ENCODE data around the gene VARS2. TPM values are rescaled to one million over a fixed set of nuclear protein-coding genes. Genes with fewer than 3 reads are reported as not detected.
"Not testable (repeated sequence)": the region's sequence is repeated elsewhere in the genome, so short reads cannot be mapped to it uniquely, and the experiment has no call there.

The VARS2 gene
- total and polyA plus RNA-seq, 10 donors, result 15.5 to 38.2 (median 28.2) TPM

DNA sequence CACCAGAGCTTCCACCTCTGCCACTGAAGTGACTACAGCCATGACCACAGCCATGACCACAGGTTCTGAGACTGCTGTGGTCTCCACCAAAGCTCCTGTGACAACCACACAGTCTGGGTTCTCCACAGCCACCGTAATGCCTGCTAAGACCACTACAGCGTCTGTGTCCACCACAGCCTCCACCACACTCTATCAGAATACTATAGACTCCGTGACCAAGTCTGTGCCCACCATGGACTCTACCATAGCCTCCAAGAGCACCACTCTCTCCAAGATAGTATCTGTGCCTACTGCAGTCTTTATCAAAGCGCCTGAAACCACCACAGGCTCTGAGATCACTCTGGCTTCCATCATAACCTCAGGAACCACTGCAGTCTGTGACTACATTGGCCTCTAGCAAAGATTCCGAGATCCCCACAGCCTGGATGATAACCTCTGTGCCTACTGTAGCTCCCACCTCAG lies 51.1 kb downstream of the VARS2 start:
- TF ChIP-seq POLR2AphosphoS5 (IDR thresholded peaks at IDR 0.05), result no peak
- TF ChIP-seq, protein P1, sequence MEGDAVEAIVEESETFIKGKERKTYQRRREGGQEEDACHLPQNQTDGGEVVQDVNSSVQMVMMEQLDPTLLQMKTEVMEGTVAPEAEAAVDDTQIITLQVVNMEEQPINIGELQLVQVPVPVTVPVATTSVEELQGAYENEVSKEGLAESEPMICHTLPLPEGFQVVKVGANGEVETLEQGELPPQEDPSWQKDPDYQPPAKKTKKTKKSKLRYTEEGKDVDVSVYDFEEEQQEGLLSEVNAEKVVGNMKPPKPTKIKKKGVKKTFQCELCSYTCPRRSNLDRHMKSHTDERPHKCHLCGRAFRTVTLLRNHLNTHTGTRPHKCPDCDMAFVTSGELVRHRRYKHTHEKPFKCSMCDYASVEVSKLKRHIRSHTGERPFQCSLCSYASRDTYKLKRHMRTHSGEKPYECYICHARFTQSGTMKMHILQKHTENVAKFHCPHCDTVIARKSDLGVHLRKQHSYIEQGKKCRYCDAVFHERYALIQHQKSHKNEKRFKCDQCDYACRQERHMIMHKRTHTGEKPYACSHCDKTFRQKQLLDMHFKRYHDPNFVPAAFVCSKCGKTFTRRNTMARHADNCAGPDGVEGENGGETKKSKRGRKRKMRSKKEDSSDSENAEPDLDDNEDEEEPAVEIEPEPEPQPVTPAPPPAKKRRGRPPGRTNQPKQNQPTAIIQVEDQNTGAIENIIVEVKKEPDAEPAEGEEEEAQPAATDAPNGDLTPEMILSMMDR (IDR thresholded peaks at IDR 0.05 in 8 of 11, conservative IDR thresholded peaks at IDR 0.05 in 3 of 11), result no peak
- no peak for TF ChIP-seq POLR2A (IDR thresholded peaks at IDR 0.05)
- intact Hi-C loops (cut with DNase I; ENCODE audit: low total_unique reads), result no loop called here
- WGBS, 5 donors, result 74 to 79% (median 78%) methylated on average over 5 of the region's 5 CpGs
- H3K27me3 ChIP-seq (replicated peaks in 1 of 7), result no peaks in the 10 kb centered on the region
- no peaks in the 10 kb centered on the region for H3K36me3 ChIP-seq
- H3K4me3 ChIP-seq, result no peak overlapping the region
- no peak overlapping the region for H3K27ac ChIP-seq
- no peak for DNase-seq
- no peaks in the 10 kb centered on the region for H3K4me1 ChIP-seq
- no peaks in the 10 kb centered on the region for H3K9me3 ChIP-seq

DNA sequence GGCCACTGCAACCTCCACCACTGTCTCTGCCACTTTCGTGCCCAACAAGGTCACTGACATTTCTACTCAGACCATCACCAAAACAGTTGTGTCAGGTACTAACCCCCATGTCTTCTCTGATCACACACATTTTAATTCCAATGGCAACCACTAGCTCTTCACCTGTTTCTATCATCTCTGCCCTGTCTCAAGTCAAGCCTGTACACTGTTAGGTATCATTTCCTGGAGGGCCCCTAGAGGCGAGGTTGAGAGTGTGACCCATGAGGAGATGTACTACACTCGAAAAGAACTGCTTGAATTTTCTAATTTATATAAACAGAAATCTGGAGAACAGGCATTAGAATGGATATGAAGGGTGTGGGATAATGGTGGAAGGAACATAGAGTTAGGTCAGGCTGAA lies 52.1 kb downstream of the VARS2 start:
- intact Hi-C loops (cut with DNase I; ENCODE audit: low total_unique reads), result no loop called here
- TF ChIP-seq POLR2A (IDR thresholded peaks at IDR 0.05) (no peak), POLR2AphosphoS5 (IDR thresholded peaks at IDR 0.05) (no peak)
- TF ChIP-seq, protein P1 (IDR thresholded peaks at IDR 0.05 in 8 of 11, conservative IDR thresholded peaks at IDR 0.05 in 3 of 11), result no peak
- Histone ChIP-seq H3K4me1 (no peaks in the 10 kb centered on the region), H3K27ac (no peak overlapping the region), H3K27me3 (replicated peaks in 1 of 7) (no peaks in the 10 kb centered on the region), H3K4me3 (no peak overlapping the region), H3K9me3 (no peaks in the 10 kb centered on the region), H3K36me3 (no peaks in the 10 kb centered on the region)
- 57 to 80% (median 60%) methylated on average over 3 of the region's 3 CpGs for WGBS, 5 donors
- no peak for DNase-seq

DNA sequence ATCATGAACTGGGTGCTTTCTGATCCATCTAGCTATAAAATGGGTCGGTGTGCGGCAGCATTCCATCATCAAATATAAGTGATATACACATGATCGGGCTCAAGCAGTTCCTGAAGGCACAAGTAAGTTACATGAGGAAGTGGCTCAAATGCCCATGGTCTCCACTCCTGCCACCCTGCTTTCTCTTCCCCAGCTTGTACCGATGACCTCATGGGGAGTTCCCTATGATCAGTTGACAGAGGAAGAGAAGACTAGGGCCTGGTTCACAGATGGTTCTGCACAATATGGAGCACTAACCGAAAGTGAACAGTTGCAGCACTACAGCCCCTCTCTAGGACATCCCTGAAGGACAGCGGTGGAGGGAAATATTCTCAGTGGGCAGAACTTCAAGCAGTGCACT lies 55.1 kb downstream of the VARS2 start:
- H3K4me1 ChIP-seq; DNase-seq; H3K27ac ChIP-seq; H3K36me3 ChIP-seq; H3K4me3 ChIP-seq; H3K9me3 ChIP-seq; H3K27me3 ChIP-seq (replicated peaks in 1 of 7); intact Hi-C loops (cut with DNase I; ENCODE audit: low total_unique reads): not testable (repeated sequence)
- 81 to 92% (median 87%) methylated on average over 6 of the region's 6 CpGs for WGBS, 5 donors

DNA sequence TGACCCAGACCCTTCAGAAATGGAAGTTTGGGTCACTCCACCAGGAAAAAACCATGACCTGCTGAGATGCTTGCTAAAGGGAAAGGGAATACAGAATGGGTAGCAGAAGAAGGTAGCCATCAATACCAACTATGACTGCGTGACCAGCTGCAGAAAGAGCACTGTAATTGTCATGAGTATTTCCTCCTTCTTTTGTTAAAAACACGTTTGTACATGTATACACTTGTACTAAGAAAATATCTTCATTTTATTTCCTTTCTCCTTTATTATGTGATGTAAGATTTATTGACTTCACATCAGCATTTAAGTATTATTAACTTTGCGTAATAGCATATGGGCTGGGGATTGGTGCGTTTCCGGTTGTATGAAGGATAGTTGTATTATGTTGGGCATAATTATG lies 56.9 kb downstream of the VARS2 start:
- WGBS, 5 donors, result 84 to 87% (median 86%) methylated on average over 5 of the region's 5 CpGs

More for the DNA sequence above, 56.9 kb downstream of the VARS2 start:
- DNase-seq, result no peak
- Histone ChIP-seq H3K4me3 (no peak overlapping the region), H3K4me1 (no peaks in the 10 kb centered on the region), H3K9me3 (no peaks in the 10 kb centered on the region), H3K36me3 (no peaks in the 10 kb centered on the region), H3K27ac (no peak overlapping the region), H3K27me3 (replicated peaks in 1 of 7) (peaks cover 0 to 9% (median 0%) of the 10 kb centered on the region in 7 donors)
- no peak for TF ChIP-seq POLR2A (IDR thresholded peaks at IDR 0.05)
- TF ChIP-seq, protein P1 (IDR thresholded peaks at IDR 0.05 in 8 of 11, conservative IDR thresholded peaks at IDR 0.05 in 3 of 11), result no peak
- no peak for TF ChIP-seq POLR2AphosphoS5 (IDR thresholded peaks at IDR 0.05)
- intact Hi-C loops (cut with DNase I; ENCODE audit: low total_unique reads), result no loop called here
